NCI-H748 (cell line): Measurements from ENCODE around the gene ZNF175.

Source experiments
- DNase-seq: peaks from one replicate; lab custom pipeline; 2025; ENCODE audit not compliant: unreplicated experiment; lab: John Stamatoyannopoulos, UW

The ZNF175 gene

GRCh38 chr19:51587264-51588191 lies 16.4 kb downstream of the ZNF175 start:
- no peak for DNase-seq

- DNase-seq = no peak
Observed at GRCh38 chr19:51589511-51589910, 18.4 kb downstream of the ZNF175 start.

- DNase-seq = no peak
Observed at GRCh38 chr19:51590441-51590840, 19.4 kb downstream of the ZNF175 start.

- no peak for DNase-seq
Observed at GRCh38 chr19:51592521-51592920, 21.4 kb downstream of the ZNF175 start.

- peak; percentile 21 for DNase-seq
Observed at GRCh38 chr19:51593138-51593890, 22.2 kb downstream of the ZNF175 start.

- peak; percentile 99 for DNase-seq
Observed at GRCh38 chr19:51593969-51594773, 23.1 kb downstream of the ZNF175 start.

GRCh38 chr19:51594774-51595109 lies 23.7 kb downstream of the ZNF175 start:
- no peak for DNase-seq

GRCh38 chr19:51595190-51596175 lies 24.4 kb downstream of the ZNF175 start:
- no peak for DNase-seq

- no peak for DNase-seq
Observed at GRCh38 chr19:51598159-51598915, 27.3 kb downstream of the ZNF175 start.

- DNase-seq = no peak
Observed at GRCh38 chr19:51599084-51599483, 28.0 kb downstream of the ZNF175 start.

GRCh38 chr19:51600940-51601580 lies 30.0 kb downstream of the ZNF175 start:
- DNase-seq = no peak

- DNase-seq = no peak
Observed at GRCh38 chr19:51602189-51602854, 31.2 kb downstream of the ZNF175 start.

GRCh38 chr19:51607077-51607476 lies 36.0 kb downstream of the ZNF175 start:
- no peak for DNase-seq

GRCh38 chr19:51607920-51608562 lies 37.0 kb downstream of the ZNF175 start:
- DNase-seq = no peak

- DNase-seq = no peak
Observed at GRCh38 chr19:51610576-51610975, 39.5 kb downstream of the ZNF175 start.

GRCh38 chr19:51614789-51615188 lies 43.7 kb downstream of the ZNF175 start:
- DNase-seq = no peak

GRCh38 chr19:51615991-51616390 lies 44.9 kb downstream of the ZNF175 start:
- no peak for DNase-seq

GRCh38 chr19:51621178-51621577 lies 50.1 kb downstream of the ZNF175 start:
- no peak for DNase-seq
